HG03175 (cell line): ENCODE data around the gene GPRASP2.
A peak's percentile ranks its signal among the peaks of the same experiment; 100 is the strongest.
"Not testable (repeated sequence)": the region's sequence is repeated elsewhere in the genome, so short reads cannot be mapped to it uniquely, and the experiment has no call there.

Experiments
- ATAC-seq: cut with Tn5 transposase; IDR thresholded peaks from one replicate; pipeline ENCODE4 v1.9.1; 2021; ENCODE audit warnings: mild to moderate bottlenecking, moderate library complexity; ENCODE audit not compliant: unreplicated experiment

GPRASP2 gene

GRCh38 chrX:102712216-102712966 lies at the start of gene GPRASP2:
TSS of gene GPRASP2 (plus strand) at chrX:102712448. CDS start at chrX:102714870, 2,422 bp downstream.
- ATAC-seq = no peak

- ATAC-seq = not testable (repeated sequence)
Measured at GRCh38 chrX:102663820-102664219, 48.4 kb upstream of the GPRASP2 start.

GRCh38 chrX:102667034-102667433 lies 45.2 kb upstream of the GPRASP2 start:
- not testable (repeated sequence) for ATAC-seq

- no peak for ATAC-seq
Measured at GRCh38 chrX:102669526-102669925, 42.7 kb upstream of the GPRASP2 start.

- ATAC-seq = no peak
Measured at GRCh38 chrX:102672856-102673255, 39.4 kb upstream of the GPRASP2 start.

GRCh38 chrX:102677479-102677878 lies 34.8 kb upstream of the GPRASP2 start:
- not testable (repeated sequence) for ATAC-seq

GRCh38 chrX:102684772-102685520 lies 27.3 kb upstream of the GPRASP2 start:
- ATAC-seq = no peak

GRCh38 chrX:102694749-102695148 lies 17.5 kb upstream of the GPRASP2 start:
- no peak for ATAC-seq

- ATAC-seq = no peak
Measured at GRCh38 chrX:102696306-102696705, 15.9 kb upstream of the GPRASP2 start.

GRCh38 chrX:102697494-102697893 lies 14.8 kb upstream of the GPRASP2 start:
- ATAC-seq = no peak

GRCh38 chrX:102708900-102709299 lies 3.3 kb upstream of the GPRASP2 start:
- ATAC-seq = no peak

GRCh38 chrX:102711872-102712215 lies 404 bp upstream of the GPRASP2 start:
- ATAC-seq = no peak

GRCh38 chrX:102712981-102713625 lies 855 bp downstream of the GPRASP2 start:
- no peak for ATAC-seq

- ATAC-seq = no peak
Measured at GRCh38 chrX:102714994-102715393, 2.7 kb downstream of the GPRASP2 start.

- no peak for ATAC-seq
Measured at GRCh38 chrX:102715967-102716366, 3.7 kb downstream of the GPRASP2 start.

GRCh38 chrX:102720237-102721168 lies 8.3 kb downstream of the GPRASP2 start, which contains the start of gene GPRASP3:
TSS of gene GPRASP3 (plus strand) at chrX:102720743. CDS start at chrX:102748996, 28,253 bp downstream.
- peak; percentile 99 for ATAC-seq

- ATAC-seq = not testable (repeated sequence)
Measured at GRCh38 chrX:102721169-102721506, 8.9 kb downstream of the GPRASP2 start.

GRCh38 chrX:102723456-102723855 lies 11.2 kb downstream of the GPRASP2 start:
- ATAC-seq = no peak

GRCh38 chrX:102727761-102728160 lies 15.5 kb downstream of the GPRASP2 start:
- ATAC-seq = no peak

- ATAC-seq = no peak
Measured at GRCh38 chrX:102728646-102729045, 16.4 kb downstream of the GPRASP2 start.

GRCh38 chrX:102739657-102740056 lies 27.4 kb downstream of the GPRASP2 start:
- no peak for ATAC-seq
